Body of pancreas (tissue), 4 donors: ENCODE data around the gene SLC9C1.

ENCODE experiments used
- POLR2A ChIP-seq, 3 donors: fragments of 450-650 bp; IDR thresholded peaks; one replicate each; pipeline ENCODE4 v1.6.1; 2016; ENCODE audit warnings: antibody characterized with exemption in 3 of 3, mild to moderate bottlenecking in 2 of 3
- TF ChIP-seq, protein P1 (sequence below), 7 experiments: fragments of 450-650 bp in 4 of 7; fragments of 200-600 bp in 3 of 7; sonication (generic) in 3 of 7; IDR thresholded peaks; one replicate each; pipeline ENCODE4 v1.5.1; 2016 to 2019; ENCODE audit warnings: antibody characterized with exemption in 7 of 7

DNA sequence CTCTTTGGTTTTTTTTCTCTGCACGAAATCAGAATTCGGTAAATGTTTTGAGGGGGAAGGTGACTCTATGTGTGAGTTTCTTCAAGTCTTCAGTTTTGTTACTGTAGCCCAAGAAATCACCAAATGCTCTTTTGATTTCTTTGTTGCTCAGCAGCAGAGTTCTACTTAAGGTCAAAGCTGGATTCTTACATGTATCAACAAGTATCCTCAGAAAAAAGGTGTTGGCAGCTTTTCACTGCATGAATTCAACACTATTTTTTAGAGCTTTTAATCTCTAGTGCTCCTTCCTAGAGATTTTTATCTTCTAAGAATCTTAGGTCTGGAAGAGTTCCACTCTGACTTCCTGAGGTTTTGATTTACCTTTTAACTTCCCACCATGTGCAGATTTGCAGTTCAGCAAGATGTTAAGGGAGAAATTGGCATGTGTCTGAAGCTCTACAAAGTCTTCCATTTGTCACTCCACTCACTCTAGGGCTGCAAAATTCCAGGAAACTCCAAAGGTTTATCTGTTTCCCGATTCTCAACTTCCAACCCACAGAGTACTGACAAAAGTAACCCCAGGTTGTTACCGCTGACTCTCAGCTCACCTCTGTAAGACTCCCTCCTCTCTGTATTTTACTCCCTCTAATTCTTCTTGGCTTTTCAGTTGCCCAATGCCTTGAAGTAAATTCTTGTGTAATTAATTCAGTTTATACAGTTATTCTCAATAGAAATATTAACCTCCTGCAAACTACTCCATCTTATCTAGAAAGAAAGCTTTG is 25.7 kb upstream of the SLC9C1 start:
- TF ChIP-seq, protein P1, sequence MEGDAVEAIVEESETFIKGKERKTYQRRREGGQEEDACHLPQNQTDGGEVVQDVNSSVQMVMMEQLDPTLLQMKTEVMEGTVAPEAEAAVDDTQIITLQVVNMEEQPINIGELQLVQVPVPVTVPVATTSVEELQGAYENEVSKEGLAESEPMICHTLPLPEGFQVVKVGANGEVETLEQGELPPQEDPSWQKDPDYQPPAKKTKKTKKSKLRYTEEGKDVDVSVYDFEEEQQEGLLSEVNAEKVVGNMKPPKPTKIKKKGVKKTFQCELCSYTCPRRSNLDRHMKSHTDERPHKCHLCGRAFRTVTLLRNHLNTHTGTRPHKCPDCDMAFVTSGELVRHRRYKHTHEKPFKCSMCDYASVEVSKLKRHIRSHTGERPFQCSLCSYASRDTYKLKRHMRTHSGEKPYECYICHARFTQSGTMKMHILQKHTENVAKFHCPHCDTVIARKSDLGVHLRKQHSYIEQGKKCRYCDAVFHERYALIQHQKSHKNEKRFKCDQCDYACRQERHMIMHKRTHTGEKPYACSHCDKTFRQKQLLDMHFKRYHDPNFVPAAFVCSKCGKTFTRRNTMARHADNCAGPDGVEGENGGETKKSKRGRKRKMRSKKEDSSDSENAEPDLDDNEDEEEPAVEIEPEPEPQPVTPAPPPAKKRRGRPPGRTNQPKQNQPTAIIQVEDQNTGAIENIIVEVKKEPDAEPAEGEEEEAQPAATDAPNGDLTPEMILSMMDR (IDR thresholded peaks at IDR 0.05): no peak
- TF ChIP-seq POLR2A (IDR thresholded peaks at IDR 0.05): no peak
